Measurements from ENCODE around the gene C11orf98. TPM values are rescaled to one million over a fixed set of nuclear protein-coding genes. Genes with fewer than 3 reads are reported as not detected.

The C11orf98 gene
- total and polyA plus RNA-seq, 2 donors (not counting 1 experiment from before 2014, with no cell fraction given): 33.4 to 38.2 TPM

- no peaks in the 10 kb centered on the region for H4K20me1 ChIP-seq (ENCODE audit: control insufficient read depth, extremely low read depth, insufficient read depth, low read length)
- no peak overlapping the region for H3K9ac ChIP-seq (ENCODE audit: insufficient read depth, low read length)
- TF ChIP-seq, protein P1, sequence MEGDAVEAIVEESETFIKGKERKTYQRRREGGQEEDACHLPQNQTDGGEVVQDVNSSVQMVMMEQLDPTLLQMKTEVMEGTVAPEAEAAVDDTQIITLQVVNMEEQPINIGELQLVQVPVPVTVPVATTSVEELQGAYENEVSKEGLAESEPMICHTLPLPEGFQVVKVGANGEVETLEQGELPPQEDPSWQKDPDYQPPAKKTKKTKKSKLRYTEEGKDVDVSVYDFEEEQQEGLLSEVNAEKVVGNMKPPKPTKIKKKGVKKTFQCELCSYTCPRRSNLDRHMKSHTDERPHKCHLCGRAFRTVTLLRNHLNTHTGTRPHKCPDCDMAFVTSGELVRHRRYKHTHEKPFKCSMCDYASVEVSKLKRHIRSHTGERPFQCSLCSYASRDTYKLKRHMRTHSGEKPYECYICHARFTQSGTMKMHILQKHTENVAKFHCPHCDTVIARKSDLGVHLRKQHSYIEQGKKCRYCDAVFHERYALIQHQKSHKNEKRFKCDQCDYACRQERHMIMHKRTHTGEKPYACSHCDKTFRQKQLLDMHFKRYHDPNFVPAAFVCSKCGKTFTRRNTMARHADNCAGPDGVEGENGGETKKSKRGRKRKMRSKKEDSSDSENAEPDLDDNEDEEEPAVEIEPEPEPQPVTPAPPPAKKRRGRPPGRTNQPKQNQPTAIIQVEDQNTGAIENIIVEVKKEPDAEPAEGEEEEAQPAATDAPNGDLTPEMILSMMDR (conservative IDR thresholded peaks at IDR 0.05 in 1 of 2, IDR thresholded peaks at IDR 0.05 in 1 of 2; ENCODE audit: low read depth in 1 of 2, low read length in 2 of 2): no peak
- no peak for TF ChIP-seq EZH2 (IDR thresholded peaks at IDR 0.05; ENCODE audit: low read length, missing control alignments)
- H3K4me2 ChIP-seq (ENCODE audit: extremely low read depth, insufficient read depth, low read length): no peak overlapping the region
- peaks cover under 1% of the 10 kb centered on the region for H3K36me3 ChIP-seq (ENCODE audit: control insufficient read depth, insufficient read depth, low read length)
- peaks cover 11% of the 10 kb centered on the region for H3K79me2 ChIP-seq (ENCODE audit: control insufficient read depth, insufficient read depth, low read length)
- no peak overlapping the region for H3K27ac ChIP-seq (ENCODE audit: insufficient read depth, low read length)
- H3K27me3 ChIP-seq (ENCODE audit: control insufficient read depth, insufficient read depth, low read length): no peaks in the 10 kb centered on the region
- no peak overlapping the region for H3K4me3 ChIP-seq (replicated peaks in 1 of 4; ENCODE audit: control extremely low read depth in 1 of 4, insufficient read depth in 1 of 4, low read depth in 3 of 4, low read length in 4 of 4)
- no peak overlapping the region for H2AFZ ChIP-seq (ENCODE audit: low read length)
- H3K4me1 ChIP-seq (ENCODE audit: control insufficient read depth, extremely low read depth, insufficient read depth, low read length): peaks cover 5% of the 10 kb centered on the region
- H3K9me3 ChIP-seq (ENCODE audit: control insufficient read depth, insufficient read depth, low read depth, low read length): no peaks in the 10 kb centered on the region
- no peak for DNase-seq (ENCODE audit: low read depth in 2 of 2)
Observed at GRCh38 chr11:62682518-62682917, 17.5 kb upstream of the C11orf98 start.

GRCh38 chr11:62680825-62681240 is 15.8 kb upstream of the C11orf98 start:
- peaks cover 13% of the 10 kb centered on the region for H3K79me2 ChIP-seq (ENCODE audit: control insufficient read depth, insufficient read depth, low read length)
- H3K27me3 ChIP-seq (ENCODE audit: control insufficient read depth, insufficient read depth, low read length): no peaks in the 10 kb centered on the region
- H3K27ac ChIP-seq (ENCODE audit: insufficient read depth, low read length): peak overlapping the region; percentile 48
- H3K4me3 ChIP-seq (replicated peaks in 1 of 4; ENCODE audit: control extremely low read depth in 1 of 4, insufficient read depth in 1 of 4, low read depth in 3 of 4, low read length in 4 of 4): no peak overlapping the region
- no peaks in the 10 kb centered on the region for H4K20me1 ChIP-seq (ENCODE audit: control insufficient read depth, extremely low read depth, insufficient read depth, low read length)
- TF ChIP-seq, protein P1 (conservative IDR thresholded peaks at IDR 0.05 in 1 of 2, IDR thresholded peaks at IDR 0.05 in 1 of 2; ENCODE audit: low read depth in 1 of 2, low read length in 2 of 2): peak; percentile 63 to 75
- no peak for TF ChIP-seq EZH2 (IDR thresholded peaks at IDR 0.05; ENCODE audit: low read length, missing control alignments)
- H2AFZ ChIP-seq (ENCODE audit: low read length): peak overlapping the region; percentile 38
- peaks cover 5% of the 10 kb centered on the region for H3K4me1 ChIP-seq (ENCODE audit: control insufficient read depth, extremely low read depth, insufficient read depth, low read length)
- H3K9ac ChIP-seq (ENCODE audit: insufficient read depth, low read length): no peak overlapping the region
- no peaks in the 10 kb centered on the region for H3K9me3 ChIP-seq (ENCODE audit: control insufficient read depth, insufficient read depth, low read depth, low read length)
- peaks cover 7% of the 10 kb centered on the region for H3K36me3 ChIP-seq (ENCODE audit: control insufficient read depth, insufficient read depth, low read length)
- peak; percentile 77 to 89 for DNase-seq (ENCODE audit: low read depth in 2 of 2)
- no peak overlapping the region for H3K4me2 ChIP-seq (ENCODE audit: extremely low read depth, insufficient read depth, low read length)

DNA sequence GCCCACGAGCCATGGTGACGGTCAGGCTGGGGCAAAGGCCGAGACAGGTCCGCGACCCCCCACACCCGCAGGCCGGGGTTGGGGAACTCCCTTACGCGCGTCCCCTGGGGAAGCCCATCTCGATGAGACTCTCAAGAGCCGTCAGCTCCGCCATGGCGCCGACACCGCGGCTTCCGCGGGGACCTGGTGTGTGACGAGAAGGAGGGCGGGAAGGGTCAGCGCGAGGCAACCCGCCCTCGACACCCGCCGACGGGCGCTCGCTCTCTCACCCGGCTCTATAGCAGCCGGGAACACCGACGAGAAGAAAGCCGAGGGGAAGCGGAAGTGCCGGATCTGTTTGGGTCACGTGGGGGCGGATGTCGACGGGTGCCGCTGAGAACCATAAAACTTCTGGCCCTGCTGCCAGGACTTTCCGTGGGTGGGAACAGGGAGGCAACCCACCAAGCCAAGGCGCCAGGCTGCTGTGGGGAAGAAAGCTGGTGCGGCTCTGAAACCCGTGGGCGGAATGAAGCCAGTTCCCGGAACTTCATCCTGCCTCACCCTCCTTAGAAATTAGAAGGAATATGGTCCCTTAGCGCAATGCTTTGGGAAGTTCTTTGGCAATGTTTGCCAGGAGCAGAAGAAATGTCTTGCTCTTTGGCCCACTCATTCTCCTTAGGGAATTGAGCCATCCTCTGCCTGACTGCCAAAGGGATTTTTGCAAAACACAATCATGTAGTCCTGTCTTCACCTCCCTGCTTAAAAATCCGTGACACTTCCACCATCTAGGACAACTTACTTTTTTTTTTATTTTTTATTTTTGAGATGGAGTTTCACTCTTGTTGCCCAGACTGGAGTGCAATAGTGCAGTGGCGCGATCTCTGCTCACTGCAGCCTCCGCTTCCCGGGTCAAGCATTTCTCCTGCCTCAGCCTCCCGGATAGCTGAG is 14.0 kb upstream of the C11orf98 start, which contains the start of gene UBXN1:
TSS of gene UBXN1 (minus strand) at position 304 of the 927 bp plus-strand sequence. CDS start at position 154, 150 bp downstream.
- DNase-seq (ENCODE audit: low read depth in 2 of 2): peak; percentile 89

More for the DNA sequence above, 14.0 kb upstream of the C11orf98 start, which contains the start of gene UBXN1:
- peak within 1 kb of the TSS; percentile 99 for H3K4me2 ChIP-seq (ENCODE audit: extremely low read depth, insufficient read depth, low read length)
- peak within 1 kb of the TSS; percentile 90 for H3K9ac ChIP-seq (ENCODE audit: insufficient read depth, low read length)
- H3K27ac ChIP-seq (ENCODE audit: insufficient read depth, low read length): peak within 1 kb of the TSS; percentile 88
- no peak for TF ChIP-seq EZH2 (IDR thresholded peaks at IDR 0.05; ENCODE audit: low read length, missing control alignments)
- TF ChIP-seq, protein P1 (conservative IDR thresholded peaks at IDR 0.05 in 1 of 2, IDR thresholded peaks at IDR 0.05 in 1 of 2; ENCODE audit: low read depth in 1 of 2, low read length in 2 of 2): no peak
- H3K4me3 ChIP-seq (replicated peaks in 1 of 4; ENCODE audit: control extremely low read depth in 1 of 4, insufficient read depth in 1 of 4, low read depth in 3 of 4, low read length in 4 of 4): peak within 1 kb of the TSS; percentile 74 to 88 (median 82)
- peaks cover 13% of the 10 kb centered on the region for H3K79me2 ChIP-seq (ENCODE audit: control insufficient read depth, insufficient read depth, low read length)
- peaks cover 5% of the 10 kb centered on the region for H3K4me1 ChIP-seq (ENCODE audit: control insufficient read depth, extremely low read depth, insufficient read depth, low read length)
- no peaks in the 10 kb centered on the region for H3K9me3 ChIP-seq (ENCODE audit: control insufficient read depth, insufficient read depth, low read depth, low read length)
- peaks cover 7% of the 10 kb centered on the region for H3K36me3 ChIP-seq (ENCODE audit: control insufficient read depth, insufficient read depth, low read length)
- no peaks in the 10 kb centered on the region for H3K27me3 ChIP-seq (ENCODE audit: control insufficient read depth, insufficient read depth, low read length)
- H2AFZ ChIP-seq (ENCODE audit: low read length): peak within 1 kb of the TSS; percentile 61
- no peaks in the 10 kb centered on the region for H4K20me1 ChIP-seq (ENCODE audit: control insufficient read depth, extremely low read depth, insufficient read depth, low read length)
